H1 (cell line): ENCODE measurements around the gene ZBTB16. TPM values are rescaled to one million over a fixed set of nuclear protein-coding genes. Genes with fewer than 3 reads are reported as not detected.

Experiments used
- CTCF ChIA-PET: fragments of 300-600 bp; sonication (Branson Sonifier 250); formaldehyde crosslinking; loops from one replicate; lab custom pipeline; 2021; ENCODE audit not compliant: partially characterized antibody; lab: Charles Lee
- POLR2A ChIA-PET: fragments of 300-600 bp; sonication (Branson Sonifier 250); formaldehyde crosslinking; loops from one replicate; lab custom pipeline; 2021; ENCODE audit warnings: inconsistent platforms; ENCODE audit not compliant: partially characterized antibody; lab: Charles Lee
- DNase-seq, 2 experiments: peaks; one replicate each; pipeline versions ENCODE4 v3.0.0 to v3.0.0-alpha.2; 2010 to 2022; ENCODE audit warnings: low spot score in 2 of 2, low read depth in 1 of 2, mixed read lengths in 1 of 2
- FAIRE-seq: peaks from 2 replicates; lab custom pipeline; 2011; peaks lifted over from hg19 to GRCh38; lab: Jason Lieb, UNC
- H2AFZ ChIP-seq: 2 replicates; pipeline ENCODE4 v1.8.1; 2012; ENCODE audit warnings: low read length, inconsistent platforms
- H2AK5ac ChIP-seq: 2 replicates; pipeline ENCODE4 v1.6.1; 2013; ENCODE audit warnings: low read depth, low read length
- H2BK120ac ChIP-seq: replicated peaks from 2 replicates; pipeline ENCODE3; 2013; ENCODE audit warnings: low read depth, low read length, inconsistent platforms
- H2BK12ac ChIP-seq: 2 replicates; pipeline ENCODE4 v1.6.1; 2013; ENCODE audit warnings: low read depth, low read length
- H2BK15ac ChIP-seq: 2 replicates; pipeline ENCODE4 v1.6.1; 2013; ENCODE audit warnings: low read length
- H2BK20ac ChIP-seq: 2 replicates; pipeline ENCODE4 v1.6.1; 2013; ENCODE audit warnings: low read length
- H2BK5ac ChIP-seq: 2 replicates; pipeline ENCODE4 v1.6.1; 2013; ENCODE audit warnings: low read depth, low read length
- H3K14ac ChIP-seq: 2 replicates; pipeline ENCODE4 v1.6.1; 2013; ENCODE audit warnings: inconsistent platforms; ENCODE audit not compliant: insufficient read length
- H3K18ac ChIP-seq: 2 replicates; pipeline ENCODE4 v1.6.1; 2013; ENCODE audit warnings: low read length; ENCODE audit errors: extremely low read depth
- H3K23ac ChIP-seq: 2 replicates; pipeline ENCODE4 v1.6.1; 2013; ENCODE audit warnings: inconsistent platforms; ENCODE audit not compliant: insufficient read length
- H3K23me2 ChIP-seq: 2 replicates; pipeline ENCODE4 v1.6.1; 2013; ENCODE audit warnings: low read depth, low read length
- H3K27ac ChIP-seq: 2 replicates; pipeline ENCODE4 v1.6.1; 2011; ENCODE audit warnings: low read depth, low read length, inconsistent platforms
- H3K27me3 ChIP-seq, 4 experiments: replicated peaks in 1 of 4; 1 replicate in 1 of 4; 2 replicates in 3 of 4; pipeline versions ENCODE4 v1.6.1 to v1.8.1; 2011 to 2013; ENCODE audit warnings: low read length in 3 of 4, mild to moderate bottlenecking in 3 of 4, inconsistent platforms in 2 of 4, mixed read lengths in 2 of 4, moderate library complexity in 1 of 4; ENCODE audit not compliant: control insufficient read depth in 3 of 4, insufficient read depth in 3 of 4; ENCODE audit errors: extremely low read depth in 1 of 4
- H3K36me3 ChIP-seq, 4 experiments: 2 replicates each; pipeline versions ENCODE4 v1.6.1 to v1.8.1; 2011 to 2013; ENCODE audit warnings: mild to moderate bottlenecking in 4 of 4, low read length in 3 of 4, moderate library complexity in 2 of 4, control low read depth in 1 of 4, inconsistent platforms in 1 of 4; ENCODE audit not compliant: insufficient read depth in 4 of 4, control insufficient read depth in 2 of 4
- H3K4ac ChIP-seq: replicated peaks from 2 replicates; pipeline ENCODE3; 2013; ENCODE audit warnings: low read length, low read depth, mixed read lengths, inconsistent platforms; ENCODE audit not compliant: insufficient read length
- H3K4me1 ChIP-seq, 4 experiments: replicated peaks in 1 of 4; 1 replicate in 1 of 4; 2 replicates in 3 of 4; pipeline versions ENCODE4 v1.6.1 to v1.8.1; 2011 to 2013; ENCODE audit warnings: low read length in 3 of 4, inconsistent platforms in 2 of 4, mixed read lengths in 1 of 4; ENCODE audit not compliant: insufficient read depth in 4 of 4, control insufficient read depth in 3 of 4
- H3K4me2 ChIP-seq, 2 experiments: 2 replicates each; pipeline versions ENCODE4 v1.6.1 to v1.8.1; 2011 to 2013; ENCODE audit warnings: low read depth in 2 of 2, low read length in 2 of 2, control low read depth in 1 of 2, inconsistent platforms in 1 of 2, mild to moderate bottlenecking in 1 of 2; ENCODE audit not compliant: insufficient read depth in 1 of 2
- H3K4me3 ChIP-seq, 4 experiments: fragments of 200-600, 300-600 bp in 1 of 4; sonication (generic), shearing (Covaris generic), sonication (Bioruptor Twin) in 1 of 4; 2 replicates each; pipeline versions ENCODE4 v1.5.1 to v1.8.1; 2011 to 2016; ENCODE audit warnings: low read length in 4 of 4, low read depth in 3 of 4, control low read depth in 2 of 4, inconsistent platforms in 2 of 4, mild to moderate bottlenecking in 2 of 4, mixed read lengths in 1 of 4, moderate library complexity in 1 of 4; ENCODE audit not compliant: insufficient read depth in 2 of 4; ENCODE audit errors: extremely low read depth in 1 of 4
- H3K56ac ChIP-seq: replicated peaks from 2 replicates; pipeline ENCODE3; 2013; ENCODE audit warnings: low read depth, mild to moderate bottlenecking, mixed read lengths, low read length, inconsistent platforms; ENCODE audit not compliant: insufficient read length
- H3K79me1 ChIP-seq: 2 replicates; pipeline ENCODE4 v1.6.1; 2013; ENCODE audit warnings: low read depth, low read length, control low read depth
- H3K79me2 ChIP-seq, 2 experiments: 2 replicates each; pipeline versions ENCODE4 v1.6.1 to v1.8.1; 2012 to 2013; ENCODE audit warnings: low read length in 2 of 2, mild to moderate bottlenecking in 2 of 2, inconsistent platforms in 1 of 2; ENCODE audit not compliant: insufficient read depth in 2 of 2, control insufficient read depth in 1 of 2
- H3K9ac ChIP-seq, 4 experiments: replicated peaks in 1 of 4; 1 replicate in 1 of 4; 2 replicates in 3 of 4; pipeline versions ENCODE4 v1.6.1 to v1.8.1; 2011 to 2013; ENCODE audit warnings: low read depth in 3 of 4, low read length in 3 of 4, control low read depth in 2 of 4, mild to moderate bottlenecking in 2 of 4, moderate library complexity in 2 of 4, inconsistent platforms in 1 of 4; ENCODE audit errors: extremely low read depth in 1 of 4
- H3K9me3 ChIP-seq, 2 experiments: 2 replicates each; pipeline versions ENCODE4 v1.6.1 to v1.8.1; 2012 to 2013; ENCODE audit warnings: mild to moderate bottlenecking in 2 of 2, moderate library complexity in 2 of 2, control low read depth in 1 of 2, inconsistent platforms in 1 of 2, low read depth in 1 of 2, low read length in 1 of 2, mixed read lengths in 1 of 2; ENCODE audit not compliant: insufficient read depth in 2 of 2
- H4K20me1 ChIP-seq, 2 experiments: replicated peaks in 1 of 2; 2 replicates each; pipeline versions ENCODE3 to v1.8.1; 2011 to 2013; ENCODE audit warnings: inconsistent platforms in 2 of 2, low read length in 2 of 2, mild to moderate bottlenecking in 1 of 2; ENCODE audit not compliant: insufficient read depth in 2 of 2, control insufficient read depth in 1 of 2
- H4K5ac ChIP-seq: 2 replicates; pipeline ENCODE4 v1.6.1; 2013; ENCODE audit warnings: low read length, low read depth, mixed read lengths, inconsistent platforms; ENCODE audit not compliant: insufficient read length
- H4K8ac ChIP-seq: 2 replicates; pipeline ENCODE4 v1.8.0; 2013; ENCODE audit warnings: mild to moderate bottlenecking, moderate library complexity, low read length, inconsistent platforms; ENCODE audit not compliant: insufficient read depth; ENCODE audit errors: extremely low read depth
- H4K91ac ChIP-seq: replicated peaks from 2 replicates; pipeline ENCODE3; 2013; ENCODE audit warnings: low read length, mixed read lengths, inconsistent platforms; ENCODE audit not compliant: insufficient read length
- CBX8 ChIP-seq: fragments of 300-800, 300-1000 bp; sonication (generic); IDR thresholded peaks from 2 replicates; pipeline ENCODE4 v1.7.1; 2016; ENCODE audit warnings: low read depth, low read length, borderline replicate concordance
- CHD1 ChIP-seq: IDR thresholded peaks from 2 replicates; pipeline ENCODE4 v1.6.1; 2012; ENCODE audit warnings: low read depth, low read length, improper control_type of control experiment
- PHF8 ChIP-seq: fragments of 200-600 bp; sonication (generic); conservative IDR thresholded peaks from 2 replicates; pipeline ENCODE4 v1.7.1; 2012; ENCODE audit warnings: low read depth, mild to moderate bottlenecking, inconsistent platforms, low read length, moderate library complexity
- POLR2AphosphoS5 ChIP-seq: IDR thresholded peaks from 2 replicates; pipeline ENCODE4 v1.6.1; 2011; ENCODE audit warnings: low read depth, low read length
- RBBP5 ChIP-seq: IDR thresholded peaks from 2 replicates; pipeline ENCODE4 v1.7.1; 2012; ENCODE audit warnings: low read depth, mild to moderate bottlenecking, inconsistent platforms, low read length, moderate library complexity, borderline replicate concordance
- WGBS, 2 experiments: shearing (Covaris generic) in 1 of 2; methylation state at CpG; one replicate each; pipeline versions ENCODE4 v1.1.6 to v1.1.7; 2013 to 2015; ENCODE audit warnings: low lambda C conversion rate in 2 of 2, mixed read lengths in 2 of 2, inconsistent platforms in 1 of 2, low coverage in 1 of 2, missing lambda C conversion rate in 1 of 2; ENCODE audit not compliant: insufficient replicate concordance in 2 of 2, insufficient coverage in 1 of 2, insufficient read length in 1 of 2; ENCODE audit errors: extremely low coverage in 1 of 2, missing lambda C conversion rate in 1 of 2; 5-methylcytosine and 5-hydroxymethylcytosine counted together
- polyA plus RNA-seq, 7 experiments: library from polyadenylated mRNA; depleted of rRNA in 3 of 7; stranded (reverse) in 5 of 7; unstranded in 2 of 7; fragments of >200 nt in 5 of 7; fragments of 200-250 nt in 2 of 7; gene quantifications; 1 replicate in 5 of 7; 2 replicates in 1 of 7; 4 replicates in 1 of 7; pipeline versions ENCODE4 v1.2.1 to v1.2.3, GENCODE V29; 2011 to 2013; ENCODE audit warnings: missing spikeins in 2 of 7, mixed read lengths in 2 of 7
- total RNA-seq: library from RNA; stranded (reverse); fragmentation: NEBNext Ultra II Directional; extraction: Animal tissue kit (Norgen Biotek cat#: 25700); gene quantifications from 2 replicates; pipeline ENCODE4 v1.2.1, GENCODE V29; 2021
- TF ChIP-seq, protein P1 (sequence below), 3 experiments: IDR thresholded peaks; 1 replicate in 2 of 3; 2 replicates in 1 of 3; pipeline versions ENCODE4 v1.5.1 to v1.6.1; 2011; ENCODE audit warnings: low read length in 3 of 3, mild to moderate bottlenecking in 3 of 3, inconsistent platforms in 2 of 3, low read depth in 1 of 3, moderate library complexity in 1 of 3; ENCODE audit not compliant: insufficient read depth in 1 of 3; ENCODE audit errors: control extremely low read depth in 1 of 3

Gene ZBTB16
- total and polyA plus RNA-seq, 2 of the 8 experiments (the other 6 are each of a cell fraction or from before 2014, with no cell fraction given), result 0.12 to 0.61 TPM

- Histone ChIP-seq H3K36me3 (no peaks in the 10 kb centered on the region), H3K14ac (no peak overlapping the region), H3K23me2 (no peaks in the 10 kb centered on the region; the same call in 1 of the 2 replicates), H3K23ac (no peak overlapping the region), H4K5ac (no peak overlapping the region), H2AK5ac (no peak overlapping the region), H3K18ac (no peak overlapping the region)
- TF ChIP-seq, protein P1, sequence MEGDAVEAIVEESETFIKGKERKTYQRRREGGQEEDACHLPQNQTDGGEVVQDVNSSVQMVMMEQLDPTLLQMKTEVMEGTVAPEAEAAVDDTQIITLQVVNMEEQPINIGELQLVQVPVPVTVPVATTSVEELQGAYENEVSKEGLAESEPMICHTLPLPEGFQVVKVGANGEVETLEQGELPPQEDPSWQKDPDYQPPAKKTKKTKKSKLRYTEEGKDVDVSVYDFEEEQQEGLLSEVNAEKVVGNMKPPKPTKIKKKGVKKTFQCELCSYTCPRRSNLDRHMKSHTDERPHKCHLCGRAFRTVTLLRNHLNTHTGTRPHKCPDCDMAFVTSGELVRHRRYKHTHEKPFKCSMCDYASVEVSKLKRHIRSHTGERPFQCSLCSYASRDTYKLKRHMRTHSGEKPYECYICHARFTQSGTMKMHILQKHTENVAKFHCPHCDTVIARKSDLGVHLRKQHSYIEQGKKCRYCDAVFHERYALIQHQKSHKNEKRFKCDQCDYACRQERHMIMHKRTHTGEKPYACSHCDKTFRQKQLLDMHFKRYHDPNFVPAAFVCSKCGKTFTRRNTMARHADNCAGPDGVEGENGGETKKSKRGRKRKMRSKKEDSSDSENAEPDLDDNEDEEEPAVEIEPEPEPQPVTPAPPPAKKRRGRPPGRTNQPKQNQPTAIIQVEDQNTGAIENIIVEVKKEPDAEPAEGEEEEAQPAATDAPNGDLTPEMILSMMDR (IDR thresholded peaks at IDR 0.05; ENCODE audit: control extremely low read depth in 1 of 3, insufficient read depth in 1 of 3, low read depth in 1 of 3, low read length in 3 of 3), result no peak
- TF ChIP-seq CHD1 (no peak), POLR2AphosphoS5 (no peak), RBBP5 (no peak), CBX8 (no peak), PHF8 (no peak)
- TF ChIP-seq, all 59 proteins: peak for 0
- no peak overlapping the region for H2AFZ ChIP-seq
- H2BK20ac ChIP-seq, result no peak overlapping the region
- no peak overlapping the region for H2BK5ac ChIP-seq
- DNase-seq, result no peak
- no peaks in the 10 kb centered on the region for H4K20me1 ChIP-seq
- no peak overlapping the region for H3K9ac ChIP-seq
- H3K4ac ChIP-seq, result no peak overlapping the region
- ChIA-PET CTCF (interaction anchor here (0.9 to 1.8 kb wide), 5 partner anchors 16 to 171 kb away, joined by 3 to 9 read pairs (median 4); no protein-coding TSS in a partner anchor), POLR2A (interaction anchor here (1.0 kb wide), 1 partner anchor 43 kb away, joined by 3 read pairs; no protein-coding TSS in a partner anchor)
- H4K8ac ChIP-seq, result no peak overlapping the region
- H3K4me2 ChIP-seq, result no peak overlapping the region
- H2BK120ac ChIP-seq, result no peak overlapping the region
- H3K56ac ChIP-seq, result no peak overlapping the region
- no peak overlapping the region for H3K4me3 ChIP-seq
- no peaks in the 10 kb centered on the region for H3K79me2 ChIP-seq
- no peak overlapping the region for H3K27ac ChIP-seq
- H3K27me3 ChIP-seq, result no peaks in the 10 kb centered on the region; a peak in 1 of 7 replicates
- peaks cover 0 to 7% (median 1%) of the 10 kb centered on the region in 4 experiments; a peak in 4 of 7 replicates for H3K4me1 ChIP-seq
- H2BK12ac ChIP-seq, result no peak overlapping the region
- no peak for FAIRE-seq
- H3K9me3 ChIP-seq, result no peaks in the 10 kb centered on the region
- WGBS, 2 experiments, result 91% methylated on average over 4 of the region's 4 CpGs; no CpG with 5 or more reads in 1 of the 2 experiments
- no peaks in the 10 kb centered on the region; the same call in 1 of the 2 replicates for H3K79me1 ChIP-seq
- H2BK15ac ChIP-seq, result no peak overlapping the region
- no peak overlapping the region for H4K91ac ChIP-seq
Observed at GRCh38 chr11:114089748-114090147, 30.2 kb downstream of the ZBTB16 start.
